ENCODE measurements around the gene PPM1H.

DNA sequence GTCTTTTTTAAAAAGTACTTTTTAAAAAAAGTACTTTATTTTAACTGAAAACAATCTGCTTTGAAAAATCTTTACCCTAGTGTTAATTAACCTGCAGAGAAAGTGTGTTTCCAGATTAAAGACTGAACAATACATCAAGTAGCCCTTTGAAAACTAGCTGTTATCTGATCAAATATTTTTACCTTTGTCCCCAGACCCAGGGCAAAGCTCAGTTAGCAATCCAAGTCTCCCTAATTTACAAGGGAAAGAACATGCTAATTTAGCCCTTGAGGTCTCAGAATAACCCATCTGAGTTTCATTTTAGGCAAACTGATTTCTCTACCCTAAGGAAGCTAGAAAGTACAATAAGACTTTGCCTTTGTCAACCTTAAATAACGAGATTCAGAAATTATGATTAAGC, 91.2 kb downstream of the PPM1H start:
- TF ChIP-seq, protein P1, sequence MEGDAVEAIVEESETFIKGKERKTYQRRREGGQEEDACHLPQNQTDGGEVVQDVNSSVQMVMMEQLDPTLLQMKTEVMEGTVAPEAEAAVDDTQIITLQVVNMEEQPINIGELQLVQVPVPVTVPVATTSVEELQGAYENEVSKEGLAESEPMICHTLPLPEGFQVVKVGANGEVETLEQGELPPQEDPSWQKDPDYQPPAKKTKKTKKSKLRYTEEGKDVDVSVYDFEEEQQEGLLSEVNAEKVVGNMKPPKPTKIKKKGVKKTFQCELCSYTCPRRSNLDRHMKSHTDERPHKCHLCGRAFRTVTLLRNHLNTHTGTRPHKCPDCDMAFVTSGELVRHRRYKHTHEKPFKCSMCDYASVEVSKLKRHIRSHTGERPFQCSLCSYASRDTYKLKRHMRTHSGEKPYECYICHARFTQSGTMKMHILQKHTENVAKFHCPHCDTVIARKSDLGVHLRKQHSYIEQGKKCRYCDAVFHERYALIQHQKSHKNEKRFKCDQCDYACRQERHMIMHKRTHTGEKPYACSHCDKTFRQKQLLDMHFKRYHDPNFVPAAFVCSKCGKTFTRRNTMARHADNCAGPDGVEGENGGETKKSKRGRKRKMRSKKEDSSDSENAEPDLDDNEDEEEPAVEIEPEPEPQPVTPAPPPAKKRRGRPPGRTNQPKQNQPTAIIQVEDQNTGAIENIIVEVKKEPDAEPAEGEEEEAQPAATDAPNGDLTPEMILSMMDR (conservative IDR thresholded peaks at IDR 0.05; ENCODE audit: low read depth, low read length): no peak
- TF ChIP-seq EZH2 (IDR thresholded peaks at IDR 0.05; ENCODE audit: low read length, unreplicated experiment): no peak
